ENCODE results near the gene ACER2.
A peak's percentile ranks its signal among the peaks of the same experiment; 100 is the strongest.
"Not testable (repeated sequence)": the region's sequence is repeated elsewhere in the genome, so short reads cannot be mapped to it uniquely, and the experiment has no call there.

The ACER2 gene

DNA sequence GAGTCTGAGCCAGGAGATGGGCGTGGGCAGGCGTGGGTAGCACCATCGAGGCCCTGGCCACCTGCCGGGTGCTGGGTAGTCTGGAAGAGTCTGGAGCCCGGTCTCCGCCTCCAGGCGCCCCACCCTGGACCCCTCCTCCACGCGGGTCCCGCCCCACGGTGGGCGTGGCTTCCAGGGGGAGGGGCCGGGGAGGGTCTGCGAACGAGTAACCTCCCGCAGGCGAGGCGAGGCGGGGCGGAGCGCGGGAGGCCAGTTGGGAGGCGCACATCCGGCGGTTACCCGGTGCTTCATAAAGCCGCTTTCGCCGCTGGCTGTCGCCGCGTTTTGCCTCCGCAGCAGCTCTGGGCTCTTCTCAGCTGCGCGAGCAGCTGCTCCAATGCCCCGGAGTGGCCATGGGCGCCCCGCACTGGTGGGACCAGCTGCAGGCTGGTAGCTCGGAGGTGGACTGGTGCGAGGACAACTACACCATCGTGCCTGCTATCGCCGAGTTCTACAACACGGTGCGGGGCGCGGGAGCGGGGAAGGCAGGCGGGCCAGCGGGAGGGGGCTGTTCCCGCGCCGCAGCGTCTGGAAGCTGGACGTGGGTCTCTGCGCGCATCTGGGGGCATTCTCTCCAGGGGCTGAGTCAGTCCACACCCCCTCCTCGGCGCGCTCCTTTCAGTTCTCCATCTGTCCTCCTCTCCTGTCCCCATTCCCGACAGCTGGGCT is at the start of gene ACER2:
TSS of gene ACER2 (plus strand) at position 317 of the 708 bp plus-strand sequence. CDS start at position 393, 76 bp downstream.
- peak; percentile 95 for DNase-seq (ENCODE audit: low read depth)

DNA sequence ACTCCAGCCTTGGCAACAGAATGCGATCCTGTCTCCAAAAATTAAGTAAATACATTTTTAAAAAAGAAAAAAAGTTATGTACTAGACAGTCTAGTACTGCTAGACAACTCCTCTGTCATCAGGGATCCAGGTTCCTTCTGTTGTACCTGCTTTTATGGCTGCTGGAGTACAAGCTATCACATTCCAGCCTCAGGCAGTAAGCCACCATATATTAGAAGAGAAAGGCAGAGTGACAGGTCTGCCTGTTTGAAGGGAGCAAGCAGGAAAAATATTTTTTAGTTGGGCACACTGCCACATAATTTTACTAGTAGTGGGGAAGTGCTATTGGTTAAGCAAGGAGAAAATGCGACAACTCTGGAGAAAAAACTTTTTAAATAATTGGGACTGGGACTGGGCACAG is 39.7 kb upstream of the ACER2 start:
- no peak for DNase-seq (ENCODE audit: low read depth)

DNA sequence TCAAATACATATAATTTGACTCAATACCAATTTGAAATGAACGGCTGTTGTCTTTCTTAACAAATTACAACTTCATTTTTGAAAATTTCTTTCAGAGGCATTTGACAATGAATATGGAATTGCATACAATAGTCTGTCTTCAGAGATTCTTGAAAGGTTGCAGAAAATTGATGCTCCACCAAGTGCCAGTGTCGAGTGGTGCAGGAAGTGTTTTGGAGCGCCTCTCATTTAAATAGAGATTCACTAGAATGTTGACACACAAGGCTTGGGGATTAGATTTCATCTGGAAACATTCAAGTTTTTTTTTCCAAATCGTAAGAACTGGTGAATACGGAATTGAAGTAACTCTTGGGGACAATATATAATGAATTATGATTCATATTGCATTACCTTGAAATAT is 36.9 kb upstream of the ACER2 start:
- DNase-seq (ENCODE audit: low read depth) = peak; percentile 47

GRCh38 chr9:19372567-19372966 is 36.2 kb upstream of the ACER2 start:
- DNase-seq (ENCODE audit: low read depth) = peak; percentile 8

- DNase-seq (ENCODE audit: low read depth) = peak; percentile 24
Observed at GRCh38 chr9:19373527-19373926, 35.3 kb upstream of the ACER2 start.

- peak; percentile 66 for DNase-seq (ENCODE audit: low read depth)
Observed at GRCh38 chr9:19375538-19375937, 33.3 kb upstream of the ACER2 start.

DNA sequence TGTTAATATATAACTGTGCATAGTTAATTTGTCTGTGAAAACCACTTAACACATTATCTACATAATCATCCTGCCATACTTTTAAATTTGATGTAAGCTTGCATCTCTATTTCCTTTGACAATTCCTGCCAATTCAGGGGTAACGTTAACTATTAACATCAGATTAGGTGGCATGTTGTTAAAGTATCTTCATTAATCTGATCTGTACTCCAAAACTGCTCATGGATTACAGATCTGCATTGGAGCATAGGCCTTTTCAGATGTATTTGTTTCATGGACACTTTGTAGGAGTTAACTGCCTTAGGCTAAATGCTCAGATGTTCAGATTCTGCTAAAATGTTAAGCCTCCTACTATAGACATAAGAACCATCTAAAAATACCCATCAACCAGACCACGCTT is 31.9 kb upstream of the ACER2 start:
- DNase-seq (ENCODE audit: low read depth) = peak; percentile 4

GRCh38 chr9:19378164-19378563 is 30.6 kb upstream of the ACER2 start:
- DNase-seq (ENCODE audit: low read depth) = peak; percentile 11

GRCh38 chr9:19378647-19379046 is 30.2 kb upstream of the ACER2 start:
- peak; percentile 21 for DNase-seq (ENCODE audit: low read depth)

DNA sequence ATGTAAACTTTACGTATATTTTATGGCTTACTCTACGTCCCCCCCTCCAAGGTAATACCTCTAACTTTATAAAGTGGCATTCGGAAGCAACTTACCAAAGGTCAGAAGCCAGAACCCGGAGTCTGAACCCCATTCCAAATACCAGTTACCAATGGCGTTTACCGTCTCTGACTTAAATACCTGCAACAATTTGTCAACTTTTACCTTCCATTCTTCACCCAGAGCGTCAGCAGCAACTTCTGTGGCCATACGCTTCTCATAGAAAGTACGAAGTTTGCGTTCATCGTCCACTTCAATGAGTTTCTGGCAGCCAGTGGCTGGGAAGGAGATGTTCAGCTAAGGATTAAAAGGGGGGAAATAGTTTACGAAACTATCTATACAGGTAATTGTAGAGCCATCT is 29.5 kb upstream of the ACER2 start:
- peak; percentile 3 for DNase-seq (ENCODE audit: low read depth)

GRCh38 chr9:19379697-19380046 is 29.1 kb upstream of the ACER2 start:
- DNase-seq (ENCODE audit: low read depth) = peak; percentile 43

GRCh38 chr9:19380826-19381075 is 28.1 kb upstream of the ACER2 start:
- peak; percentile 16 for DNase-seq (ENCODE audit: low read depth)

- peak; percentile 47 for DNase-seq (ENCODE audit: low read depth)
Observed at GRCh38 chr9:19381656-19382055, 27.2 kb upstream of the ACER2 start.

DNA sequence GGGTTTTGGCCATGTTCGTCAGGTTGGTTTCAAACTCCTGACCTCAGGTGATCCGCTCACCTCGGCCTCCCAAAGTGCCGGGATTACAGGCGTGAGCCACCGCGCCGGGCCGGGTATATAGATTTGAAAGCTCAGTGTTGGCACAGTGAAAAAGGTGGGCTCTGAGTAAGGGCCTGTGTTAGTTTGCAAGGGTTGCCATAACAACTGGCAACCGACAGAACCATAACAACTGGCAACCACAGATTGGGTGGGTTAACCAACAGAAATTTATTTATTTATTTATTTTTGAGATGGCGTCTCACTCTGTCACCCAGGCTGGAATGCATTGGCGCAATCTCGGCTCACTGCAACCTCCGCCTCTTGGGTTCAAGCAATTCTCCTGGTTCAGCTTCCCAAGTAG is 23.6 kb upstream of the ACER2 start:
- not testable (repeated sequence) for DNase-seq (ENCODE audit: low read depth)

DNA sequence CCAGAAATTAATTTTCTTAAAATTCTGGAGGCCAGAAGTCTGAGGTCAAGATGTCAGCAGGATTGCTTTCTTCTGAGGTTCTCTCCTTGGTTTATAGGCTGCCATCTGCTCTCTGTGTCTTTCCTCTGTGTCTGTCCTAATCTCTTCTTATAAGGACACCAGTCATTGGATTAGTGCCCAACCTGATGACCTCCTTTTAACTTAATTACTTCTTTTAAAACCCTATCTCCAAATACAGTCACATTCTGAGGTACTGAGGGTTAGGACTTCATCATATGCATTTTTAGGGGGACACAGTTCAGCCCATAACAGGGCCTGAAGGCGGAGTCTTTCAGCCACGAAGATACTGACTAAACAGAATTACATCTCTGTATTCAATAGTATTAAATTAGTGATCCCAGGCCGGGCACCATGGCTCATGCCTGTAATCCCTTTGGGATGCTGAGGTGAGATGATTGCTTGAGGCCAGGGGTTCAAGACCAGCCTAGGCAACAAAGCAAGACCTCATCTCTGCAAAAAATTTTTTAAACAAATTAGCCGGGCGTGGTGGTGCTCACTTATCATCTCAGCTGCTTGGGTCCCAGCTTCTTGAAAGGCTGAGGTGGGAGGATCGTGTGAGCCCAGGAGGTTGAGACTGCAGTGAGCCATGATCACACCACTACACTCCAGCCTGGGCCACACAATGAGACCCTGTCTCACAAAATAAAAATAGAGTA is 22.9 kb upstream of the ACER2 start:
- DNase-seq (ENCODE audit: low read depth) = no peak

- DNase-seq (ENCODE audit: low read depth) = no peak
Observed at GRCh38 chr9:19386502-19387044, 22.2 kb upstream of the ACER2 start.

DNA sequence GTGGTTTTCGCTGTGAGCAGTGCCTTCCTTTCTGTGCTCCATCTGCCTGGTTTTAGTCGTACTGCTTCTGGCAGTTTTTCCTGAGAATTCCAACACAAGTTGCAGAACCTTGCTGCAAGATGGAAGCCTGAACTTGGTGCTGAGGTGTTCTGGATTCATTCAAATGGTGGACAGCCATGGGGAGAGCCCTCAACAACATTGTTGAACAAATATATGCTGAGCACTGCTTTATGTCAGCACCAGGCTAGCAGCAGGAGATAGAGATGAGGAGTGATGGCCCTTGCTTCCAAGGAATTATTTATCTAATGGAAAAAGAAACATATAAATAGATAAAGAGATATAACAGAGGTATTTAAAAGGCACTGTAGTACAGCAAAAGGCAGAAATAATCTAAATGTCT is 21.5 kb upstream of the ACER2 start:
- DNase-seq (ENCODE audit: low read depth) = no peak

DNA sequence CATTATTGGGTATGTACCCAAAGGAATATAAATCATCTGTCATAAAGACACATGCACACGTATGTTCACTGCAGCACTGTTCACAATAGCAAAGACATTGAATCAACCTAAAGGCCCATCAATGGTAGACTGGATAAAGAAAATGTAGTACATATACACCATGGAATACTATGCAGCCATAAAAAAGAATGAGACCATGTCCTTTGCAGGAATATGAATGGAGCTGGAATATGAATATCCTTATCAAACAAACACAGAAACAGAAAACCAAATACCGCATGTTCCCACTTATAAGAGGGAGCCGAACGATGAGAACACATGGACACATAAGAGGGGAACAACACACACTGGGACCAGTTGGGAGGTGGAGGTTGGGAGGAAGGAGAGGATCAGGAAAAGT is 19.3 kb upstream of the ACER2 start:
- not testable (repeated sequence) for DNase-seq (ENCODE audit: low read depth)

DNA sequence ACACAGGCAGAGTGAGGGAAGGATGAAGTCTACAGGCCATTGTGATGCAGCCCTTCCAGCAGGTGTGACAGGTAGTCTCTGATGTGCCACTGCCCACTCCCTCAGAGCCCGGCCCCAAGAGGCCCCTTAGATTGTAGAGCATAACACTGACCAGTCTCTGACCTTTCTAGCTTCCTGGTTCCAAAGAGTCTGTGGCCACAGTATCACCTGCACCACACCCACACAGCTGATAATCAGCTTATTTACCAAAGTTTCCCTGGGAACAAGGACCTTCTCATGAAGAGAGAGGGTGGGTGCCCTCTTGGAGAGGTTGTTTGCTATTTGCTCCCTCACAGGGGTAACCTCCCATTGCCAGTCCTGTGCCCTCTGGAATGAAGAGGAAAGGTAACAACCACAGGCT is 11.0 kb upstream of the ACER2 start:
- DNase-seq (ENCODE audit: low read depth) = no peak

DNA sequence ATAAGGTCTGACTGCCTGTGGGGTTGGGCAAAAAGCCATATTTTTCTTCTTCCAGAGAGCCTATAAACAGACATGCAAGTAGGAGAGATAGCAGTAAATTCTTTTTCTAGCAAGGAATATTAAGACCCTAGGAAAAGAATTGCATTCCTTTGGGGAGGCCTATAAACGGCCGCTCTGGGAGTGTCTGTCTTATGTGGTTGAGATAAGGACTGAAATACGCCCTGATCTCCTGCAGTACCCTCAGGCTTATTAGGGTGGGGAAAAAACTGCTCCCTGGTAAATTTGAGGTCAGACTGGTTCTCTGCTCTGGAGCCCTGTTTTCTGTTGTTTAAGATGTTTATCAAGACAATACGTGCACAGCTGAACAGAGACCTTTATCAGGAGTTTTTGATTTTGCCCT is 5.6 kb upstream of the ACER2 start:
- not testable (repeated sequence) for DNase-seq (ENCODE audit: low read depth)

GRCh38 chr9:19404283-19405075 is 4.3 kb upstream of the ACER2 start:
- no peak for DNase-seq (ENCODE audit: low read depth)

GRCh38 chr9:19405771-19406170 is 3.0 kb upstream of the ACER2 start:
- DNase-seq (ENCODE audit: low read depth) = no peak

GRCh38 chr9:19408316-19408692 is 505 bp upstream of the ACER2 start:
- DNase-seq (ENCODE audit: low read depth) = no peak

All from ELR (cell line).